ENCODE measurements around the gene CYP46A1. TPM values are rescaled to one million over a fixed set of nuclear protein-coding genes. Genes with fewer than 3 reads are reported as not detected.

CYP46A1 gene
- total RNA-seq, 2 donors from 2014 or later: 0.11 TPM; not detected in 1

GRCh38 chr14:99662846-99663245, 21.3 kb upstream of the CYP46A1 start:
- DNase-seq (ENCODE audit: low spot score): no peak
- Mint-ChIP-seq H3K4me1 (ENCODE audit: low read depth in 2 of 2) (no peaks in the 10 kb centered on the region), H3K4me3 (no peak overlapping the region), H3K9me3 (no peaks in the 10 kb centered on the region), H3K36me3 (no peaks in the 10 kb centered on the region), H3K27me3 (peaks cover 28 to 32% of the 10 kb centered on the region in 2 donors), H3K27ac (no peak overlapping the region)
- no peak for ATAC-seq

GRCh38 chr14:99663386-99664057, 20.6 kb upstream of the CYP46A1 start:
- DNase-seq (ENCODE audit: low spot score) (no peak), ATAC-seq (no peak)
- Mint-ChIP-seq H3K27me3 (peaks cover 24 to 25% of the 10 kb centered on the region in 2 donors), H3K4me1 (ENCODE audit: low read depth in 2 of 2) (no peaks in the 10 kb centered on the region), H3K9me3 (no peaks in the 10 kb centered on the region), H3K4me3 (no peak overlapping the region), H3K27ac (no peak overlapping the region), H3K36me3 (no peaks in the 10 kb centered on the region)

- peaks cover 19 to 24% of the 10 kb centered on the region in 2 donors for H3K27me3 Mint-ChIP-seq
- no peaks in the 10 kb centered on the region for H3K9me3 Mint-ChIP-seq
- no peak overlapping the region for H3K4me3 Mint-ChIP-seq
- DNase-seq (ENCODE audit: low spot score) (no peak), ATAC-seq (no peak)
- H3K27ac Mint-ChIP-seq: no peak overlapping the region
- H3K36me3 Mint-ChIP-seq: no peaks in the 10 kb centered on the region
- no peaks in the 10 kb centered on the region for H3K4me1 Mint-ChIP-seq (ENCODE audit: low read depth in 2 of 2)
Measured at GRCh38 chr14:99664058-99664936, 19.8 kb upstream of the CYP46A1 start.

- Mint-ChIP-seq H3K27ac (no peak overlapping the region), H3K9me3 (no peaks in the 10 kb centered on the region), H3K4me3 (no peak overlapping the region), H3K27me3 (peaks cover 19 to 24% of the 10 kb centered on the region in 2 donors), H3K36me3 (no peaks in the 10 kb centered on the region), H3K4me1 (ENCODE audit: low read depth in 2 of 2) (no peaks in the 10 kb centered on the region)
- ATAC-seq (no peak), DNase-seq (ENCODE audit: low spot score) (no peak)
Measured at GRCh38 chr14:99664937-99665273, 19.2 kb upstream of the CYP46A1 start.

- peak in 1 of 2 donors; percentile 27 for ATAC-seq
- H3K4me1 Mint-ChIP-seq (ENCODE audit: low read depth in 2 of 2): no peaks in the 10 kb centered on the region
- no peak overlapping the region for H3K4me3 Mint-ChIP-seq
- no peak for DNase-seq (ENCODE audit: low spot score)
- no peaks in the 10 kb centered on the region for H3K9me3 Mint-ChIP-seq
- H3K27ac Mint-ChIP-seq: no peak overlapping the region
- peaks cover 12 to 24% of the 10 kb centered on the region in 2 donors for H3K27me3 Mint-ChIP-seq
- H3K36me3 Mint-ChIP-seq: no peaks in the 10 kb centered on the region
Measured at GRCh38 chr14:99666533-99666932, 17.6 kb upstream of the CYP46A1 start.

- ATAC-seq (no peak), DNase-seq (ENCODE audit: low spot score) (no peak)
- Mint-ChIP-seq H3K27ac (no peak overlapping the region), H3K9me3 (no peaks in the 10 kb centered on the region), H3K27me3 (peaks cover 12 to 23% of the 10 kb centered on the region in 2 donors), H3K36me3 (no peaks in the 10 kb centered on the region), H3K4me1 (ENCODE audit: low read depth in 2 of 2) (no peaks in the 10 kb centered on the region), H3K4me3 (no peak overlapping the region)
Measured at GRCh38 chr14:99667045-99667444, 17.1 kb upstream of the CYP46A1 start.

GRCh38 chr14:99667821-99668220, 16.3 kb upstream of the CYP46A1 start:
- H3K27me3 Mint-ChIP-seq: peaks cover 4 to 21% of the 10 kb centered on the region in 2 donors
- H3K9me3 Mint-ChIP-seq: no peaks in the 10 kb centered on the region
- H3K4me1 Mint-ChIP-seq (ENCODE audit: low read depth in 2 of 2): peaks cover 4 to 6% of the 10 kb centered on the region in 2 donors
- H3K4me3 Mint-ChIP-seq: no peak overlapping the region
- no peak for DNase-seq (ENCODE audit: low spot score)
- ATAC-seq: no peak
- H3K36me3 Mint-ChIP-seq: no peaks in the 10 kb centered on the region
- no peak overlapping the region for H3K27ac Mint-ChIP-seq

GRCh38 chr14:99668307-99669295, 15.5 kb upstream of the CYP46A1 start:
- peaks cover 4 to 7% of the 10 kb centered on the region in 2 donors for H3K4me1 Mint-ChIP-seq (ENCODE audit: low read depth in 2 of 2)
- no peak overlapping the region for H3K4me3 Mint-ChIP-seq
- H3K27me3 Mint-ChIP-seq: peaks cover 0 to 18% of the 10 kb centered on the region in 2 donors
- H3K9me3 Mint-ChIP-seq: no peaks in the 10 kb centered on the region
- H3K27ac Mint-ChIP-seq: no peak overlapping the region
- DNase-seq (ENCODE audit: low spot score) (no peak), ATAC-seq (no peak)
- H3K36me3 Mint-ChIP-seq: no peaks in the 10 kb centered on the region

- Mint-ChIP-seq H3K27me3 (peaks cover 0 to 16% of the 10 kb centered on the region in 2 donors), H3K27ac (no peak overlapping the region), H3K4me3 (no peak overlapping the region), H3K9me3 (no peaks in the 10 kb centered on the region), H3K4me1 (ENCODE audit: low read depth in 2 of 2) (peaks cover 4 to 7% of the 10 kb centered on the region in 2 donors), H3K36me3 (no peaks in the 10 kb centered on the region)
- DNase-seq (ENCODE audit: low spot score) (no peak), ATAC-seq (no peak)
Measured at GRCh38 chr14:99670361-99671234, 13.5 kb upstream of the CYP46A1 start.

- Mint-ChIP-seq H3K4me3 (no peak overlapping the region), H3K36me3 (no peaks in the 10 kb centered on the region), H3K9me3 (no peaks in the 10 kb centered on the region), H3K27me3 (peaks cover 0 to 14% of the 10 kb centered on the region in 2 donors), H3K27ac (no peak overlapping the region), H3K4me1 (ENCODE audit: low read depth in 2 of 2) (peaks cover 4 to 7% of the 10 kb centered on the region in 2 donors)
- ATAC-seq (no peak), DNase-seq (ENCODE audit: low spot score) (no peak)
Measured at GRCh38 chr14:99671235-99672224, 12.6 kb upstream of the CYP46A1 start.

- Mint-ChIP-seq H3K9me3 (no peaks in the 10 kb centered on the region), H3K4me1 (ENCODE audit: low read depth in 2 of 2) (peaks cover 4 to 7% of the 10 kb centered on the region in 2 donors), H3K27me3 (peaks cover 0 to 14% of the 10 kb centered on the region in 2 donors), H3K4me3 (no peak overlapping the region), H3K36me3 (no peaks in the 10 kb centered on the region), H3K27ac (no peak overlapping the region)
- DNase-seq (ENCODE audit: low spot score) (no peak), ATAC-seq (peak in 1 of 2 donors; percentile 69)
Measured at GRCh38 chr14:99672506-99673304, 11.4 kb upstream of the CYP46A1 start.

Measured in natural killer cell treated with Interleukin-12 subunit alpha and Interleukin-12 subunit beta and Interleukin-15 and Interleukin-18, amount 100 ng/mL, for 72 hours (primary cell).